Gastroesophageal sphincter (tissue), 3 donors: Measurements from ENCODE around the gene TEX29.

ENCODE experiments used
- POLR2A ChIP-seq, 2 donors: fragments of 450-650 bp; IDR thresholded peaks; one replicate each; pipeline ENCODE4 v1.6.1; 2017; ENCODE audit warnings: antibody characterized with exemption in 2 of 2, mild to moderate bottlenecking in 2 of 2, moderate library complexity in 1 of 2
- TF ChIP-seq, protein P1 (sequence below), 4 experiments: fragments of 200-600 bp in 2 of 4; fragments of 450-650 bp in 2 of 4; sonication (generic) in 1 of 4; IDR thresholded peaks; one replicate each; pipeline ENCODE4 v1.5.1; 2017 to 2019; ENCODE audit warnings: antibody characterized with exemption in 4 of 4, mild to moderate bottlenecking in 2 of 4, moderate library complexity in 2 of 4

- no peak for TF ChIP-seq POLR2A (IDR thresholded peaks at IDR 0.05)
- TF ChIP-seq, protein P1, sequence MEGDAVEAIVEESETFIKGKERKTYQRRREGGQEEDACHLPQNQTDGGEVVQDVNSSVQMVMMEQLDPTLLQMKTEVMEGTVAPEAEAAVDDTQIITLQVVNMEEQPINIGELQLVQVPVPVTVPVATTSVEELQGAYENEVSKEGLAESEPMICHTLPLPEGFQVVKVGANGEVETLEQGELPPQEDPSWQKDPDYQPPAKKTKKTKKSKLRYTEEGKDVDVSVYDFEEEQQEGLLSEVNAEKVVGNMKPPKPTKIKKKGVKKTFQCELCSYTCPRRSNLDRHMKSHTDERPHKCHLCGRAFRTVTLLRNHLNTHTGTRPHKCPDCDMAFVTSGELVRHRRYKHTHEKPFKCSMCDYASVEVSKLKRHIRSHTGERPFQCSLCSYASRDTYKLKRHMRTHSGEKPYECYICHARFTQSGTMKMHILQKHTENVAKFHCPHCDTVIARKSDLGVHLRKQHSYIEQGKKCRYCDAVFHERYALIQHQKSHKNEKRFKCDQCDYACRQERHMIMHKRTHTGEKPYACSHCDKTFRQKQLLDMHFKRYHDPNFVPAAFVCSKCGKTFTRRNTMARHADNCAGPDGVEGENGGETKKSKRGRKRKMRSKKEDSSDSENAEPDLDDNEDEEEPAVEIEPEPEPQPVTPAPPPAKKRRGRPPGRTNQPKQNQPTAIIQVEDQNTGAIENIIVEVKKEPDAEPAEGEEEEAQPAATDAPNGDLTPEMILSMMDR (IDR thresholded peaks at IDR 0.05): no peak
Measured at GRCh38 chr13:111326981-111327642, 6.7 kb downstream of the TEX29 start.
